Measurements from ENCODE around the gene TUBA3C. TPM values are rescaled to one million over a fixed set of nuclear protein-coding genes. Genes with fewer than 3 reads are reported as not detected.

Gene TUBA3C
- total and polyA plus RNA-seq, 10 donors, result not detected

DNA sequence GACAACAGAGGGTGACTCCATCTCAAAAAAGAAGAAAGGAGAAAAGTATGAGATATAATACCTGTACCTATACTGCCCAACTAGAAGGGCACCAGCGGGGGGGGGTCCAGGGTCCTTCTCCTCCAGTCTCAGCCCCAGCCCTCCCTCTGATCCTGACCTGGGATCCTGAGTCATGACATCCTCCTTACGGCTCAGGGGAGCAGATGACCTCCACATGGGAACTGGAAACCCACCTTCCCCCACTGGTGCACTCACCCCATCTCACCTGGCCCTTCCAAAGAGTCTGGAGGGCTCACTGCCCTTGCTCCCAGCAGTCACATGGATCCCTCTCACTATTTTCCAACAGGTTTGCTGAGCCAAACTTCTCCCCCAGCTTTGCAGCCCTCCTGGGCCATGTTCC lies 24.2 kb downstream of the TUBA3C start:
- peaks cover 0 to 23% (median 6%) of the 10 kb centered on the region in 8 donors for H3K9me3 ChIP-seq
- no peak for DNase-seq
- WGBS, 5 donors, result 49 to 85% (median 66%) methylated on average over 2 of the region's 2 CpGs

GRCh38 chr13:19156013-19156825 lies 25.4 kb downstream of the TUBA3C start:
- Histone ChIP-seq H3K36me3 (no peaks in the 10 kb centered on the region), H3K4me1 (peaks cover 0 to 4% (median 0%) of the 10 kb centered on the region in 6 donors), H3K4me3 (no peak overlapping the region), H3K27me3 (replicated peaks in 1 of 7) (no peaks in the 10 kb centered on the region), H3K27ac (no peak overlapping the region), H3K9me3 (peaks cover 0 to 18% (median 0%) of the 10 kb centered on the region in 8 donors)
- intact Hi-C loops (cut with DNase I; ENCODE audit: low total_unique reads), result no loop called here
- WGBS, 5 donors, result 74 to 88% (median 80%) methylated on average over 14 of the region's 14 CpGs
- DNase-seq, result no peak
- TF ChIP-seq POLR2A (IDR thresholded peaks at IDR 0.05), result no peak
- TF ChIP-seq, protein P1, sequence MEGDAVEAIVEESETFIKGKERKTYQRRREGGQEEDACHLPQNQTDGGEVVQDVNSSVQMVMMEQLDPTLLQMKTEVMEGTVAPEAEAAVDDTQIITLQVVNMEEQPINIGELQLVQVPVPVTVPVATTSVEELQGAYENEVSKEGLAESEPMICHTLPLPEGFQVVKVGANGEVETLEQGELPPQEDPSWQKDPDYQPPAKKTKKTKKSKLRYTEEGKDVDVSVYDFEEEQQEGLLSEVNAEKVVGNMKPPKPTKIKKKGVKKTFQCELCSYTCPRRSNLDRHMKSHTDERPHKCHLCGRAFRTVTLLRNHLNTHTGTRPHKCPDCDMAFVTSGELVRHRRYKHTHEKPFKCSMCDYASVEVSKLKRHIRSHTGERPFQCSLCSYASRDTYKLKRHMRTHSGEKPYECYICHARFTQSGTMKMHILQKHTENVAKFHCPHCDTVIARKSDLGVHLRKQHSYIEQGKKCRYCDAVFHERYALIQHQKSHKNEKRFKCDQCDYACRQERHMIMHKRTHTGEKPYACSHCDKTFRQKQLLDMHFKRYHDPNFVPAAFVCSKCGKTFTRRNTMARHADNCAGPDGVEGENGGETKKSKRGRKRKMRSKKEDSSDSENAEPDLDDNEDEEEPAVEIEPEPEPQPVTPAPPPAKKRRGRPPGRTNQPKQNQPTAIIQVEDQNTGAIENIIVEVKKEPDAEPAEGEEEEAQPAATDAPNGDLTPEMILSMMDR (IDR thresholded peaks at IDR 0.05 in 8 of 11, conservative IDR thresholded peaks at IDR 0.05 in 3 of 11), result no peak
- TF ChIP-seq POLR2AphosphoS5 (IDR thresholded peaks at IDR 0.05), result no peak

More for the DNA sequence above, 24.2 kb downstream of the TUBA3C start:
- Histone ChIP-seq H3K27ac (no peak overlapping the region), H3K36me3 (no peaks in the 10 kb centered on the region), H3K4me3 (no peak overlapping the region), H3K27me3 (replicated peaks in 1 of 7) (no peaks in the 10 kb centered on the region), H3K4me1 (no peaks in the 10 kb centered on the region)
- no peak for TF ChIP-seq POLR2AphosphoS5 (IDR thresholded peaks at IDR 0.05)
- no peak for TF ChIP-seq POLR2A (IDR thresholded peaks at IDR 0.05)
- TF ChIP-seq, protein P1 (IDR thresholded peaks at IDR 0.05 in 8 of 11, conservative IDR thresholded peaks at IDR 0.05 in 3 of 11), result no peak
- intact Hi-C loops (cut with DNase I; ENCODE audit: low total_unique reads), result no loop called here

DNA sequence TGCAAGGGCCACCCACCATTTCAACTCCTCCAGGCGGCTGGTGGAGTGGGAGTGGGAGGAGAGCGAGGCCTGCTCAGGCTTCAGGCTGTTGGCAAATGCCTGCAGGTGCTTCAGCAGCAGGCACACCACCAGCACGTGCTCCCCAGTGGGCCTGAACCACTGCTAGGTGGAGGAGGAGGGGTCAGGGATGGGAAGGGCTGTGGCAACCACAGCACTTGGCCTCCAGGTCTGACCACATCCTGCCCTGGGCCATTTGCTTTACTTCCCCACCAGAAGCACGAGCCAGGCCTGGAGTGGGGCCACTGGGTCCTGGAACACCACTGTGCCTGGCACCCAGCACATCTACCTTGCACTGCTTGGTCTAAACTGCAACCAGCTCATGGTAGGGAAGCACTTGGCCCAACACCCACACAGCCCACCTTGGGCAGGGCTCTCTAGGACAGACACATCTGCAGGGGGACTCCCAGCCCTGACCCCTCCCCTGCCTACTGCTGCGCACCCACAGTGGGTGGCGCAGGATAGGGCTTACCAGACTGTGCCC lies 26.2 kb downstream of the TUBA3C start:
- no peak overlapping the region for H3K4me3 ChIP-seq
- no peaks in the 10 kb centered on the region for H3K27me3 ChIP-seq (replicated peaks in 1 of 7)
- WGBS, 5 donors, result 51 to 67% (median 60%) methylated on average over 4 to 6 of the region's 6 CpGs
- no peak overlapping the region for H3K27ac ChIP-seq
- TF ChIP-seq POLR2A (IDR thresholded peaks at IDR 0.05), result no peak
- no peak for TF ChIP-seq POLR2AphosphoS5 (IDR thresholded peaks at IDR 0.05)
- TF ChIP-seq, protein P1 (IDR thresholded peaks at IDR 0.05 in 8 of 11, conservative IDR thresholded peaks at IDR 0.05 in 3 of 11), result no peak
- no peaks in the 10 kb centered on the region for H3K36me3 ChIP-seq
- peaks cover 0 to 6% (median 0%) of the 10 kb centered on the region in 6 donors for H3K4me1 ChIP-seq
- no peak for DNase-seq
- intact Hi-C loops (cut with DNase I; ENCODE audit: low total_unique reads), result no loop called here
- peaks cover 0 to 22% (median 1%) of the 10 kb centered on the region in 8 donors for H3K9me3 ChIP-seq

- intact Hi-C loops (cut with DNase I; ENCODE audit: low total_unique reads), result no loop called here
- DNase-seq, result no peak
- no peaks in the 10 kb centered on the region for H3K27me3 ChIP-seq (replicated peaks in 1 of 7)
- no peaks in the 10 kb centered on the region for H3K36me3 ChIP-seq
- H3K4me1 ChIP-seq, result peaks cover 0 to 11% (median 0%) of the 10 kb centered on the region in 6 donors
- H3K9me3 ChIP-seq, result peaks cover 0 to 27% (median 0%) of the 10 kb centered on the region in 8 donors
- 78 to 100% (median 85%) methylated on average over 1 to 7 of the region's 7 CpGs for WGBS, 5 donors
- H3K27ac ChIP-seq, result no peak overlapping the region
- TF ChIP-seq POLR2AphosphoS5 (IDR thresholded peaks at IDR 0.05) (no peak), POLR2A (IDR thresholded peaks at IDR 0.05) (no peak)
- TF ChIP-seq, protein P1 (IDR thresholded peaks at IDR 0.05 in 8 of 11, conservative IDR thresholded peaks at IDR 0.05 in 3 of 11), result no peak
- no peak overlapping the region for H3K4me3 ChIP-seq
These were observed 26.8 kb downstream of the TUBA3C start for GRCh38 chr13:19154843-19155242.
